ENCODE data around the gene SLC6A1. TPM values are rescaled to one million over a fixed set of nuclear protein-coding genes. Genes with fewer than 3 reads are reported as not detected.

SLC6A1 gene
- total and polyA plus RNA-seq, 3 donors from 2014 or later, result 13.9 to 14.7 (median 14.4) TPM

- Histone ChIP-seq H3K36me3 (ENCODE audit: low read depth, missing control alignments) (no peaks in the 10 kb centered on the region), H3K4me3 (no peak overlapping the region), H3K27ac (no peak overlapping the region), H3K9me3 (no peaks in the 10 kb centered on the region), H3K4me1 (no peaks in the 10 kb centered on the region), H3K27me3 (no peaks in the 10 kb centered on the region)
- TF ChIP-seq, protein P1, sequence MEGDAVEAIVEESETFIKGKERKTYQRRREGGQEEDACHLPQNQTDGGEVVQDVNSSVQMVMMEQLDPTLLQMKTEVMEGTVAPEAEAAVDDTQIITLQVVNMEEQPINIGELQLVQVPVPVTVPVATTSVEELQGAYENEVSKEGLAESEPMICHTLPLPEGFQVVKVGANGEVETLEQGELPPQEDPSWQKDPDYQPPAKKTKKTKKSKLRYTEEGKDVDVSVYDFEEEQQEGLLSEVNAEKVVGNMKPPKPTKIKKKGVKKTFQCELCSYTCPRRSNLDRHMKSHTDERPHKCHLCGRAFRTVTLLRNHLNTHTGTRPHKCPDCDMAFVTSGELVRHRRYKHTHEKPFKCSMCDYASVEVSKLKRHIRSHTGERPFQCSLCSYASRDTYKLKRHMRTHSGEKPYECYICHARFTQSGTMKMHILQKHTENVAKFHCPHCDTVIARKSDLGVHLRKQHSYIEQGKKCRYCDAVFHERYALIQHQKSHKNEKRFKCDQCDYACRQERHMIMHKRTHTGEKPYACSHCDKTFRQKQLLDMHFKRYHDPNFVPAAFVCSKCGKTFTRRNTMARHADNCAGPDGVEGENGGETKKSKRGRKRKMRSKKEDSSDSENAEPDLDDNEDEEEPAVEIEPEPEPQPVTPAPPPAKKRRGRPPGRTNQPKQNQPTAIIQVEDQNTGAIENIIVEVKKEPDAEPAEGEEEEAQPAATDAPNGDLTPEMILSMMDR (IDR thresholded peaks at IDR 0.05), result no peak
- no peak for TF ChIP-seq POLR2A (IDR thresholded peaks at IDR 0.05)
- 78 to 87% methylated on average over 5 of the region's 5 CpGs for WGBS, 2 donors
- intact Hi-C loops (cut with DNase I; ENCODE audit: low total_unique reads), result no loop called here
- DNase-seq, result no peak
Observed at GRCh38 chr3:11045536-11045935, 53.0 kb downstream of the SLC6A1 start.

GRCh38 chr3:11047500-11047899 lies 55.0 kb downstream of the SLC6A1 start:
- intact Hi-C loops (cut with DNase I; ENCODE audit: low total_unique reads), result no loop called here
- no peaks in the 10 kb centered on the region for H3K9me3 ChIP-seq
- H3K4me1 ChIP-seq, result no peaks in the 10 kb centered on the region
- TF ChIP-seq POLR2A (IDR thresholded peaks at IDR 0.05), result no peak
- TF ChIP-seq, protein P1 (IDR thresholded peaks at IDR 0.05), result no peak
- no peak overlapping the region for H3K4me3 ChIP-seq
- H3K36me3 ChIP-seq (ENCODE audit: low read depth, missing control alignments), result no peaks in the 10 kb centered on the region
- H3K27ac ChIP-seq, result no peak overlapping the region
- no peak for DNase-seq
- WGBS, 2 donors, result 97% methylated on average over 2 of the region's 2 CpGs
- H3K27me3 ChIP-seq, result no peaks in the 10 kb centered on the region

DNA sequence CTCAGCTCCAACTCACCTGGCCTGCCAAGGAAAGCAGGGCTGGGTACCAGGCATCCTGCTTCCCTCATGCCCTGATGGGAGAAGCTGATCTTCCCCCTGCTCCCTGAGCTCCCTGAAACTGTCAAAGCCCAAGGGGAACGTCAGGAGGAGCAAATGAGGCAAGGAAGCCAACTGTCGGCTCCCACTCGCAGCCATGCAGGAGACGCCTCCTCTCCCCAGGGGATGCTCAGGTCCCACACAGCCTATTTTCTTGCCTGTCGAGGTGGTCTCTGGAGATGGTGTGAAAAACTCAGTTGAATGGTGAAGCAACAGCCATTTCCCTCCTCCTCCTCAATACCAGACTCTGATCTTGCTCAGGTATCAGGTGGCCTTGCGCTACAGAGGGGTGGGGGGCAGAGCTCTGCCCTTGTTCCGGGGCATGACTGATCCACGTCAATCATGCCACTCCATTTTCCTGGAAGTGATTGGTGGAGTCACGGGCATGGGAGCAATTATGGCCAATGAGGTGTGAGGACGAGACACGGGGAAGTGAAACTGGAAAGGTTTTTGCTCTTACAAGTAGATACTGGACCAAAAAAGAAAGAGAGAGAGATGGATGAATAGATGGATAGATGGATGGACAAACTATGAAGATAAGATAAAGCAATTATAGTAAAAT lies 58.2 kb downstream of the SLC6A1 start:
- intact Hi-C loops (cut with DNase I; ENCODE audit: low total_unique reads), result loop anchor here (10.0 kb wide), 2 partner anchors 284 to 296 kb away; no protein-coding TSS in a partner anchor
- Histone ChIP-seq H3K36me3 (ENCODE audit: low read depth, missing control alignments) (no peaks in the 10 kb centered on the region), H3K4me3 (no peak overlapping the region), H3K4me1 (no peaks in the 10 kb centered on the region), H3K27me3 (no peaks in the 10 kb centered on the region), H3K9me3 (no peaks in the 10 kb centered on the region), H3K27ac (no peak overlapping the region)
- TF ChIP-seq POLR2A (IDR thresholded peaks at IDR 0.05), result no peak
- TF ChIP-seq, protein P1 (IDR thresholded peaks at IDR 0.05), result no peak
- 73 to 81% methylated on average over 11 of the region's 11 CpGs for WGBS, 2 donors
- DNase-seq, result no peak

DNA sequence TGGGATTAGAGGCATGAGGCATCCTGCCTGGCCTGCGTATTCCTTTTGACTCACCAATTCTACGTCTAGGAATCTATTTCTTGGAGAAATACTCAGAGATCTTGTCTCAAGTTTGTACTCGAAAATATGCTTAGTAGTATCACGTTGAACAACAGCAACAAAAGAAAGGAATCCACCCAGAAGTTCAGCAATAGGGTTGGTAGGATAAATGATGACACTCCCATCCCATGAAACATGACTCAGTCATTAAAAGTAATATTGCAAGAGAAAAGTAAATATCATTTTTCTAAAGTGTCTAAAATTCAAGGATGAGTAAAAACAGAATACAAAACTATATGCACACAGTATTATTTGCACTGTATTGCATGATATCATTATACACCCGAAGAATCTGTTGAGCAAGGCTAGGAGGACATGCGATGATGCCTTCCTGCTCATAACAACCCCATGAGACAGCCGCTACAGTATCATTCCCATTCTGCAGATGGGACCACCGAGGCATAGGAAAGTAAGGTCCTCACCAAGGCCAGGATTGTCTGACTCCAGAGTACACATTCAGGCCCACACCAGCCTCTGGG lies 61.5 kb downstream of the SLC6A1 start:
- Histone ChIP-seq H3K36me3 (ENCODE audit: low read depth, missing control alignments) (no peaks in the 10 kb centered on the region), H3K9me3 (no peaks in the 10 kb centered on the region), H3K27ac (no peak overlapping the region), H3K27me3 (no peaks in the 10 kb centered on the region), H3K4me1 (no peaks in the 10 kb centered on the region), H3K4me3 (no peak overlapping the region)
- DNase-seq, result no peak
- TF ChIP-seq, protein P1 (IDR thresholded peaks at IDR 0.05), result no peak
- no peak for TF ChIP-seq POLR2A (IDR thresholded peaks at IDR 0.05)
- intact Hi-C loops (cut with DNase I; ENCODE audit: low total_unique reads), result loop anchor here (10.0 kb wide), 2 partner anchors 281 to 299 kb away; no protein-coding TSS in a partner anchor
- 80 to 91% methylated on average over 8 of the region's 8 CpGs for WGBS, 2 donors
